ENCODE measurements around the gene ADRM1.

ADRM1 gene

DNA sequence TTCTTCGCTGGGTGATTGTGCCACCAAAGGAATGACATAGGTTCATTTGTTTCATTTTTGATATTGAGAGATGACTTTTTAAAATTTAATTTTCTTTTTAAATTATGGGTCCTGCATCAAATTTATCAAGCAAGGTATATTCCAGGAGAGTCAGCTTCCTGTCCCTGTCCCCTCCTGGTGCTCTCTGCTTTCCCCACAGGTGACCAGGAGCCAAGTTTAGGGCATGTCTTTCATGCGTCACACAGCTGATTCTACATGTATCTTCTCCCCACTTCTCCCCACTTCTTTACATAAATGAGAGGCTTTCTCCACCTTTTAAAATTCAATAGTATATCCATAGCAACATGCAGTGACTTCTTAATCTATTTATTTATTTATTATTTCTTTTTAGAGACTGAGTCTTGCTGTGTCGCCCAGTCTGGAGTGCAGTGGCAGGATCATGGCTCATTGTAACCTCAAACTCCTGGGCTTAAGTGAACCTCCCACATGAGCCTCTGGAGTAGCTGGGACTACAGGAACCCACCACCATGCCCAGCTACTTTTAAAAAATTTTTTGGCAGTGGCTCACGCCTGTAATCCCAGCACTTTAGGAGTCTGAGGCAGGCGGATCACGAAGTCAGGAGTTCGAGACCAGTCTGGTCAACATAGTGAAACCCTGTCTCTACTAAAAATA, 34.4 kb upstream of the ADRM1 start:
- no peak for DNase-seq (ENCODE audit: extremely low spot score)
- ChIA-PET POLR2A (no interaction called here), CTCF (no interaction called here)
- TF ChIP-seq FOXM1 (IDR thresholded peaks at IDR 0.05; ENCODE audit: borderline replicate concordance), result no peak
- no peak for TF ChIP-seq SUZ12 (IDR thresholded peaks at IDR 0.05)
- no peak for TF ChIP-seq HDGF (IDR thresholded peaks at IDR 0.05; ENCODE audit: borderline replicate concordance)
- TF ChIP-seq, protein P1, sequence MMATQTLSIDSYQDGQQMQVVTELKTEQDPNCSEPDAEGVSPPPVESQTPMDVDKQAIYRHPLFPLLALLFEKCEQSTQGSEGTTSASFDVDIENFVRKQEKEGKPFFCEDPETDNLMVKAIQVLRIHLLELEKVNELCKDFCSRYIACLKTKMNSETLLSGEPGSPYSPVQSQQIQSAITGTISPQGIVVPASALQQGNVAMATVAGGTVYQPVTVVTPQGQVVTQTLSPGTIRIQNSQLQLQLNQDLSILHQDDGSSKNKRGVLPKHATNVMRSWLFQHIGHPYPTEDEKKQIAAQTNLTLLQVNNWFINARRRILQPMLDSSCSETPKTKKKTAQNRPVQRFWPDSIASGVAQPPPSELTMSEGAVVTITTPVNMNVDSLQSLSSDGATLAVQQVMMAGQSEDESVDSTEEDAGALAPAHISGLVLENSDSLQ (IDR thresholded peaks at IDR 0.05), result no peak
- no peak for TF ChIP-seq ELF4 (IDR thresholded peaks at IDR 0.05)

DNA sequence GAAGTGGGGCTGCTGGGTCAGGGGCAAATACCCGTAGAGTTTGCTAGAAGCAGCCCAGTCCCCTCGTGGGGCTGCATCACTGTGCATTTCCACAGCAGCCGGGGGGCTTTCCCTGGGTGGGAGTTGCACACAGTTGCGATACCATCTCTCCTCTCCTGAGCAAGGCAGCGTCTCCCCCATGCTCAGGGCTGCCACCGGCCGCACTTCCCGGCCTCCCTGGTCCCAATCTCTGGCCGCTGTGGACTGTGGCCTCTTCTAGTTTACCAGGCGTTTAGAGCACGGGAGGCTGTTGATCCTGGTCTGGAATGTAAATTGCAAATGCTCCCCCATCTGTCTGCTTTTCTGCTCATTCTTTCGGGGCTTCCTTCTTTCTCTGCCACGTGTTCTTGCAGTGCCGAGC, 33.4 kb upstream of the ADRM1 start:
- TF ChIP-seq BHLHE40 (IDR thresholded peaks at IDR 0.05; ENCODE audit: borderline replicate concordance), result no peak
- TF ChIP-seq SUZ12 (IDR thresholded peaks at IDR 0.05), result no peak
- TF ChIP-seq LEF1 (IDR thresholded peaks at IDR 0.05; ENCODE audit: borderline replicate concordance), result no peak
- no peak for TF ChIP-seq TARDBP (IDR thresholded peaks at IDR 0.05)
- no peak for TF ChIP-seq FOXK2 (IDR thresholded peaks at IDR 0.05)
- TF ChIP-seq NFRKB (IDR thresholded peaks at IDR 0.05), result no peak
- TF ChIP-seq, protein P1 (IDR thresholded peaks at IDR 0.05), result no peak
- no peak for TF ChIP-seq HDGF (IDR thresholded peaks at IDR 0.05; ENCODE audit: borderline replicate concordance)
- no peak for TF ChIP-seq ARNT (IDR thresholded peaks at IDR 0.05)
- TF ChIP-seq FOXA1 (IDR thresholded peaks at IDR 0.05), result no peak
- no peak for TF ChIP-seq SP1 (IDR thresholded peaks at IDR 0.05)
- TF ChIP-seq CTBP1 (IDR thresholded peaks at IDR 0.05; ENCODE audit: borderline replicate concordance), result no peak
- TF ChIP-seq FOXM1 (IDR thresholded peaks at IDR 0.05; ENCODE audit: borderline replicate concordance), result no peak
- no peak for TF ChIP-seq L3MBTL2 (conservative IDR thresholded peaks at IDR 0.05)
- TF ChIP-seq ZNF384 (IDR thresholded peaks at IDR 0.05), result no peak
- no peak for TF ChIP-seq ELF4 (IDR thresholded peaks at IDR 0.05)
- CTCF ChIA-PET, result no interaction called here
- POLR2A ChIA-PET, result no interaction called here
- no peak for DNase-seq (ENCODE audit: extremely low spot score)

DNA sequence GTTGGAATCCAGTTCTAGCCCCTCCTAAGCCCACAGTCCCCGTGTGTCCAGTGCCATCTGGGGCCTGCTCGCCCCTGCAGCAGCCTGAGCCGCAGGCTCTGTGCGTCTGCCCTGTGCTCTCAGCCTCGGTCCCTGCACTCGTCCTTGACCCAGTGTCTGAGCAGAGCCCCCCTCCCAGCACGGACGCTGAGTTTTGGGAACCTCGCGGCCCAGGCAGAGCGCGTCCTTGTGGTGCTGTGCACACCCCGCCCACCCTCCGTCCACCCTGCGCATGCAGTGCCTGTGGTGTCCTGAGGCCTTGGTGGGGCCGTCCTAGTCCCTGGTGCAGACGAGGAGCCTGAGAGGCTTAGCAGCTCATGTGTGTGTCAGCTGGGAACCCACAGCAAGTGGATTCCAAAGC, 32.9 kb upstream of the ADRM1 start:
- DNase-seq (ENCODE audit: extremely low spot score), result no peak
- CTCF ChIA-PET, result no interaction called here
- POLR2A ChIA-PET, result no interaction called here
- TF ChIP-seq, protein P1 (IDR thresholded peaks at IDR 0.05), result no peak
- TF ChIP-seq FOXA1 (IDR thresholded peaks at IDR 0.05) (no peak), CTBP1 (IDR thresholded peaks at IDR 0.05; ENCODE audit: borderline replicate concordance) (no peak), NFRKB (IDR thresholded peaks at IDR 0.05) (no peak), SP1 (IDR thresholded peaks at IDR 0.05) (no peak), L3MBTL2 (conservative IDR thresholded peaks at IDR 0.05) (no peak), SUZ12 (IDR thresholded peaks at IDR 0.05) (no peak)

DNA sequence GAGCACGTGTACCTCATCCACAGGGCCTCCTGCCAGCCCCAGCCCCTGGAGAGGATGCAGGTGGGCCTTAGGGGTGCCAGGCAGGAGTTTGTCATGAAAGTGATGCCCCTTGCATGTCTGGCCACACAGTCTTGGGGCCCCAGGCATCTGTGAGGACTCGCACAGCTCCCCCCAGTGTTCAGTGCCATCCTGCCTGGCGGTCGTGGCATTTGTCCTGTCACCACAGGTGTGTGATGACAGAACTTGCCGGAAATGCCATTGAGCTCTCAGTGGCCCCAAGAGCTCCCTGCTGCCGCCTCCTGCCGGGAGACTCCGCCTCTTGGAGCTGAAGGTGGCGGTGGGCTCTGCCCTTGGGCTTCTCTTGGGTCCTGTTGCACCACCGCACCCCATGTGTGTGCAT, 30.6 kb upstream of the ADRM1 start:
- TF ChIP-seq FOXM1 (IDR thresholded peaks at IDR 0.05; ENCODE audit: borderline replicate concordance) (no peak), CTBP1 (IDR thresholded peaks at IDR 0.05; ENCODE audit: borderline replicate concordance) (no peak), FOXK2 (IDR thresholded peaks at IDR 0.05) (no peak), SUZ12 (IDR thresholded peaks at IDR 0.05) (no peak), SP1 (IDR thresholded peaks at IDR 0.05) (no peak), L3MBTL2 (conservative IDR thresholded peaks at IDR 0.05) (no peak)
- POLR2A ChIA-PET, result no interaction called here
- CTCF ChIA-PET, result no interaction called here
- DNase-seq (ENCODE audit: extremely low spot score), result no peak

DNA sequence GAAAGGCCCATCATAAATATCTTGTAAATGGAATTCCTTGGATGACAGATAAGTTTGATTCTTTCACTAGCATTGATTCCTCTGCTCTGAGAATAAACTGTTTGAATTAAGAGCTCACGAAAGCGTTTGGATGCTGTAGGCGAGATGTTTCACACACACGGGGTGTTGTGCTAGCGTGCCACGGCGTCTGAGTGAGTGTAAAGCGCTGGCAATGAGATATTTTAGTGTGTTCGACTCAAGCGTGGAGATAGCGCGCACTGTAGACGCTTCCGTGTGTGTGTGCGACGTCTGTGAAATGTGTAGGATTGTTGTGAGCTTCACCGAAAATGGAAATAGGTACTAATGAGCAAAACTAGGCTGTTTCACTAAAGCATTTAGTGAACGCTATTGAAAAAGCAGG, 29.4 kb upstream of the ADRM1 start:
- CTCF ChIA-PET, result no interaction called here
- no peak for DNase-seq (ENCODE audit: extremely low spot score)
- POLR2A ChIA-PET, result no interaction called here
- TF ChIP-seq SUZ12 (IDR thresholded peaks at IDR 0.05), result no peak
- no peak for TF ChIP-seq L3MBTL2 (conservative IDR thresholded peaks at IDR 0.05)
- no peak for TF ChIP-seq SP1 (IDR thresholded peaks at IDR 0.05)
- TF ChIP-seq LEF1 (IDR thresholded peaks at IDR 0.05; ENCODE audit: borderline replicate concordance), result no peak
- TF ChIP-seq, protein P1 (IDR thresholded peaks at IDR 0.05), result no peak
- TF ChIP-seq CTBP1 (IDR thresholded peaks at IDR 0.05; ENCODE audit: borderline replicate concordance), result no peak
- TF ChIP-seq FOXA1 (IDR thresholded peaks at IDR 0.05), result no peak
- TF ChIP-seq NFRKB (IDR thresholded peaks at IDR 0.05), result no peak
- TF ChIP-seq ELF4 (IDR thresholded peaks at IDR 0.05), result no peak

DNA sequence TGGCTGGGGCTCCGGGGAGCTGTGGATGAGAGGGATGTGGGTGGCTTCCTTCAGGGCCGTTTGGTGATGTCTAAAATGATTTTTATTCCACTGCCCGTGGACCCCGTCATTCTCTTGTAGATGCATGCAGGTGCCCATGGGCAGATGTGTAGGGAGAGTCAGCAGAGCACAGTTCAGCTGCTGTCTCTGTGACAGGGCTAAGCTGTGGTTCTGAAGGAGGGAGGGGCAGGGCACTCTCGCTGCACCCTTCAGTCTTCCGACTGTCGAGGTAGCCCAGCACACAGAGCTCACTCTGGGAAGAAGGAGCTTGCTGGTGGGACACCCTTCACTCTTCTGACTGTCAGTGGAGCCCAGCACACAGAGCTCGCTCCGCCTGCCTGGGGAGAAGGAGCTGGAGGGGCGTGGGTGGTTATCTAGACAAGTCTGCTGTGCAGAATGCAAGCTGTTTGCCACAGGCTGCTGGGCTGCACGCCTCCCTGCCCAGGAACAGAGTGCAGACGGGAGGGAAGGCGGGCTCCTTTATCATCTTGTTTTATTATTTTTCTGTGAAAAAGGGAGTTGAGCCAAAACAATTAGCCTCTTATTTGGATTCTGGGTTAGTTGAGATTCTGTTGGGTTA, 28.4 kb upstream of the ADRM1 start:
- POLR2A ChIA-PET, result no interaction called here
- no peak for DNase-seq (ENCODE audit: extremely low spot score)
- CTCF ChIA-PET, result no interaction called here
- no peak for TF ChIP-seq FOXA1 (IDR thresholded peaks at IDR 0.05)
- TF ChIP-seq CTBP1 (IDR thresholded peaks at IDR 0.05; ENCODE audit: borderline replicate concordance), result no peak
- TF ChIP-seq SUZ12 (IDR thresholded peaks at IDR 0.05), result no peak
- no peak for TF ChIP-seq FOXM1 (IDR thresholded peaks at IDR 0.05; ENCODE audit: borderline replicate concordance)
- no peak for TF ChIP-seq NFRKB (IDR thresholded peaks at IDR 0.05)
- TF ChIP-seq L3MBTL2 (conservative IDR thresholded peaks at IDR 0.05), result no peak

Measured in HEK293T (cell line).